Measurements from ENCODE around the gene SUCLA2. TPM values are rescaled to one million over a fixed set of nuclear protein-coding genes. Genes with fewer than 3 reads are reported as not detected.

SUCLA2 gene
- total RNA-seq, 2 donors from 2014 or later, result 78.8 to 79.0 TPM

DNA sequence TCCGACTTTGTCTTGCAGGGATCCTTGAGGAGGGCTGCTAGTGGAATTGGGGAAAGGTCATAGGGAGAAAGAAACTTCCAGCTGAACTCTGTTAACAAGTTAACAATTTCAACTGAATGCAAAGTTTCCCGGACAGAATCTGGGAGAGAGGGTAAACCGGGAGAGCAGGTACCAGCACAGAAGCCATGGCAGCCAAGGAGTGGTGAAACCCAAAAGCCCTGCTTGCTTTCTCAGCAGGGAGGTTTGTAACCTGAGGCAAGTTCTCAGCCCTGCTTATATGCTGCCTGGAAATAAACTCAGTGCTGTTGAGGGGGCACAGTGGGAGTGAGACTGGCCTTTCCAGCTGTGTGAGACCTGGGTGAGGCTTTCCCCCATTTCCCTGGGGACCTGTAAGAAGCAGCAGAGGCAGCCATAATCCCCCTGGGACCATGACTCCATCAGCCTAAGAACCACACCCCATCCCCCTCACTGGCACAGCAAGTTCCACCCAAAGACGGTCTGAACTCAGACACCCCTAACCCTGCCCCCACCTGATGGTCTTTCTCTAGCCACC is 84.0 kb downstream of the SUCLA2 start:
- H3K27ac ChIP-seq (ENCODE audit: low read depth, low read length), result no peak overlapping the region
- H3K4me3 ChIP-seq (ENCODE audit: low read length), result no peak overlapping the region
- H3K4me1 ChIP-seq (ENCODE audit: control insufficient read depth, insufficient read depth, low read length), result no peaks in the 10 kb centered on the region
- peaks cover 26% of the 10 kb centered on the region for H3K9me3 ChIP-seq (ENCODE audit: control insufficient read depth, low read length)
- peaks cover 40% of the 10 kb centered on the region for H3K36me3 Mint-ChIP-seq (ENCODE audit: low read depth)
- H3K4me1 Mint-ChIP-seq, result no peaks in the 10 kb centered on the region
- no peak overlapping the region for H3K9ac ChIP-seq (ENCODE audit: extremely low read depth, low read length, poor library complexity, severe bottlenecking)
- TF ChIP-seq, protein P1, sequence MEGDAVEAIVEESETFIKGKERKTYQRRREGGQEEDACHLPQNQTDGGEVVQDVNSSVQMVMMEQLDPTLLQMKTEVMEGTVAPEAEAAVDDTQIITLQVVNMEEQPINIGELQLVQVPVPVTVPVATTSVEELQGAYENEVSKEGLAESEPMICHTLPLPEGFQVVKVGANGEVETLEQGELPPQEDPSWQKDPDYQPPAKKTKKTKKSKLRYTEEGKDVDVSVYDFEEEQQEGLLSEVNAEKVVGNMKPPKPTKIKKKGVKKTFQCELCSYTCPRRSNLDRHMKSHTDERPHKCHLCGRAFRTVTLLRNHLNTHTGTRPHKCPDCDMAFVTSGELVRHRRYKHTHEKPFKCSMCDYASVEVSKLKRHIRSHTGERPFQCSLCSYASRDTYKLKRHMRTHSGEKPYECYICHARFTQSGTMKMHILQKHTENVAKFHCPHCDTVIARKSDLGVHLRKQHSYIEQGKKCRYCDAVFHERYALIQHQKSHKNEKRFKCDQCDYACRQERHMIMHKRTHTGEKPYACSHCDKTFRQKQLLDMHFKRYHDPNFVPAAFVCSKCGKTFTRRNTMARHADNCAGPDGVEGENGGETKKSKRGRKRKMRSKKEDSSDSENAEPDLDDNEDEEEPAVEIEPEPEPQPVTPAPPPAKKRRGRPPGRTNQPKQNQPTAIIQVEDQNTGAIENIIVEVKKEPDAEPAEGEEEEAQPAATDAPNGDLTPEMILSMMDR (conservative IDR thresholded peaks at IDR 0.05), result no peak
- DNase-seq, result no peak
- H3K4me3 Mint-ChIP-seq, result no peak overlapping the region
- no peak overlapping the region for H3K27ac Mint-ChIP-seq
- H3K36me3 ChIP-seq (ENCODE audit: control insufficient read depth, insufficient read depth, low read length), result peaks cover 14% of the 10 kb centered on the region
- H3K9me3 Mint-ChIP-seq, result peaks cover 40% of the 10 kb centered on the region
- no peaks in the 10 kb centered on the region for H3K27me3 Mint-ChIP-seq (ENCODE audit: insufficient read depth)
- WGBS, 2 experiments (ENCODE audit: insufficient coverage in 1 of 2, insufficient read length in 1 of 2), result 88 to 93% methylated on average over 3 to 4 of the region's 4 CpGs
- H3K27me3 ChIP-seq (ENCODE audit: control insufficient read depth, insufficient read depth, low read length, poor library complexity, severe bottlenecking), result no peaks in the 10 kb centered on the region

DNA sequence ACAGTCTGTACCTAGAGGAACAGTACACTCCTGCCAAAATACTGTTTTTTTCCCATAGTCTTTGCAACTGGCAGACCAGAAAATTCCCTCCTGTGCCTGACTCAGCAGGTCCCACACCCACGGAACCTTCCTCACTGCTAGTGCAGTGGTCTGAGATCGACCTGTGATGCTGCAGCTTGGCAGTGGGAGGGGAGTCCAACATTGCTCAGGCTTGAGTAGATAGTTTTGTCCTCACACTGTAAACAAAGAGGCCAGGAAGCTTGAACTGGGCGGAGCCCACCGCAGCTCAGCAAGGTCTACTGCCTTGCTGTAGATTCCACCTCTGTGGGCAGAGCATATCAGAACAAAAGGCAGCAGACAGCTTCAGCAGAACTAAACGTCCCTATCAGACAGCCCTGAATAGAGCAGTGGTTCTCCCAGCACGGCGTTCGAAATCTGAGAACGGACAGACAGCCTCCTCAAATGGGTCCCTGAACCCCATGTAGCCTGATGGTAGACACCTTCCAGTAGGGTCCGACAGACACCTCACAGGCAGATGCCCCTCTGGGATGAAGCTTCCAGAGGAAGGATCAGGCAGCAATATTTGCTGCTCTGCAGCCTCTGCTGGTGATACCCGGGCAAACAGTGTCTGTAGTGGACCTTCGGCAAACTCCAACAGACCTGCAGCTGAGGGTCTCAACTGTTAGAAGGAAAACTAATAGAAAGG is 92.7 kb downstream of the SUCLA2 start:
- WGBS, 2 experiments (ENCODE audit: insufficient coverage in 1 of 2, insufficient read length in 1 of 2), result 85 to 86% methylated on average over 10 to 12 of the region's 12 CpGs

DNA sequence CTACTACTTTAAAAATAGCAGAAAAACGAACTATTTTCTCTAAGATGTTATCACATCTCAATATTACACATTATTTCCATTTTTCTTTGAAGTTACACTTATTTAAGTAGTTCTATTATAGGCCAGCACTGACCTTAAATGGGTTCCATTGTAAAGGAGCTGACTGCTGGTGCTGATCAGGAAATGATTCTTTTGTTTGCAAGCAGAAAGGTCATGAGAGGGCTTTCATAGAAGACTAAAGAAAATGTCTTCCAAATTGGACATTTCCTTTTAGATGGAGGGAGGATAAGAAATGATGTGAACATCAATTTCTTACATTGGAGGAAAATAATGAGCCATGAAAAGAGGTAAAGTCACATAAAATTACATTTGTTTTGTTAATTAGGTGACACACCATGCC is 96.2 kb downstream of the SUCLA2 start:
- Histone ChIP-seq H3K27ac (ENCODE audit: low read depth, low read length) (no peak overlapping the region), H3K36me3 (ENCODE audit: control insufficient read depth, insufficient read depth, low read length) (peaks cover 19% of the 10 kb centered on the region), H3K4me1 (ENCODE audit: control insufficient read depth, insufficient read depth, low read length) (no peaks in the 10 kb centered on the region), H3K9ac (ENCODE audit: extremely low read depth, low read length, poor library complexity, severe bottlenecking) (no peak overlapping the region), H3K4me3 (ENCODE audit: low read length) (no peak overlapping the region), H3K9me3 (ENCODE audit: control insufficient read depth, low read length) (no peaks in the 10 kb centered on the region), H3K27me3 (ENCODE audit: control insufficient read depth, insufficient read depth, low read length, poor library complexity, severe bottlenecking) (peaks cover 14% of the 10 kb centered on the region)
- WGBS, 2 experiments (ENCODE audit: insufficient coverage in 1 of 2, insufficient read length in 1 of 2), result 67 to 83% methylated on average over 1 of the region's 1 CpG
- Mint-ChIP-seq H3K4me3 (no peak overlapping the region), H3K36me3 (ENCODE audit: low read depth) (peaks cover 41% of the 10 kb centered on the region), H3K27ac (no peak overlapping the region), H3K9me3 (peaks cover 8% of the 10 kb centered on the region), H3K4me1 (peaks cover 15% of the 10 kb centered on the region), H3K27me3 (ENCODE audit: insufficient read depth) (peaks cover 2% of the 10 kb centered on the region)
- TF ChIP-seq, protein P1 (conservative IDR thresholded peaks at IDR 0.05), result no peak
- no peak for DNase-seq

More for the DNA sequence above, 92.7 kb downstream of the SUCLA2 start:
- H3K9me3 Mint-ChIP-seq, result peaks cover 10% of the 10 kb centered on the region
- H3K27me3 Mint-ChIP-seq (ENCODE audit: insufficient read depth), result peaks cover 2% of the 10 kb centered on the region
- no peak for DNase-seq
- H3K9ac ChIP-seq (ENCODE audit: extremely low read depth, low read length, poor library complexity, severe bottlenecking), result no peak overlapping the region
- H3K27ac ChIP-seq (ENCODE audit: low read depth, low read length), result no peak overlapping the region
- no peaks in the 10 kb centered on the region for H3K9me3 ChIP-seq (ENCODE audit: control insufficient read depth, low read length)
- peaks cover 38% of the 10 kb centered on the region for H3K36me3 Mint-ChIP-seq (ENCODE audit: low read depth)
- H3K4me1 Mint-ChIP-seq, result peaks cover 2% of the 10 kb centered on the region
- H3K27me3 ChIP-seq (ENCODE audit: control insufficient read depth, insufficient read depth, low read length, poor library complexity, severe bottlenecking), result peaks cover 14% of the 10 kb centered on the region
- TF ChIP-seq, protein P1 (conservative IDR thresholded peaks at IDR 0.05), result no peak
- no peak overlapping the region for H3K27ac Mint-ChIP-seq
- H3K4me1 ChIP-seq (ENCODE audit: control insufficient read depth, insufficient read depth, low read length), result no peaks in the 10 kb centered on the region
- peaks cover 19% of the 10 kb centered on the region for H3K36me3 ChIP-seq (ENCODE audit: control insufficient read depth, insufficient read depth, low read length)
- no peak overlapping the region for H3K4me3 ChIP-seq (ENCODE audit: low read length)
- H3K4me3 Mint-ChIP-seq, result no peak overlapping the region

All from endodermal cell (in vitro differentiated cells).